RWPE2 (cell line): ENCODE data around the gene MAFB.

ENCODE experiments used
- ATAC-seq: fragments of 200-7000 bp; cut with Tn5 transposase; 3 replicates; pipeline ENCODE4 v1.9.1; 2021; ENCODE audit warnings: low read depth
- DNase-seq: peaks from one replicate; pipeline ENCODE4 v3.0.0-alpha.2; 2020; ENCODE audit warnings: low spot score
- H3K27ac ChIP-seq: fragments of 450-650 bp; 2 replicates; pipeline ENCODE4 v1.5.1; 2017; ENCODE audit warnings: mild to moderate bottlenecking; ENCODE audit not compliant: poor library complexity, severe bottlenecking
- H3K27me3 ChIP-seq: fragments of 250-450 bp; sonication (Bioruptor Pico); 2 replicates; pipeline ENCODE4 v1.5.1; 2021; ENCODE audit warnings: mild to moderate bottlenecking, moderate library complexity; ENCODE audit not compliant: insufficient read depth, poor library complexity, severe bottlenecking
- H3K36me3 ChIP-seq: fragments of 250-450 bp; sonication (Bioruptor Pico); 2 replicates; pipeline ENCODE4 v1.5.1; 2020; ENCODE audit warnings: low read depth, mild to moderate bottlenecking, moderate library complexity
- H3K4me1 ChIP-seq: fragments of 250-450 bp; sonication (Bioruptor Pico); 2 replicates; pipeline ENCODE4 v1.5.1; 2021; ENCODE audit warnings: mild to moderate bottlenecking, moderate library complexity; ENCODE audit not compliant: insufficient read depth, poor library complexity, severe bottlenecking
- H3K4me3 ChIP-seq: fragments of 250-450 bp; sonication (Bioruptor Pico); 2 replicates; pipeline ENCODE4 v1.5.1; 2021; ENCODE audit warnings: mild to moderate bottlenecking, moderate library complexity; ENCODE audit not compliant: severe bottlenecking
- H3K9me3 ChIP-seq: fragments of 250-450 bp; sonication (Bioruptor Pico); 2 replicates; pipeline ENCODE4 v1.5.1; 2021; ENCODE audit warnings: mild to moderate bottlenecking, moderate library complexity; ENCODE audit not compliant: severe bottlenecking
- CTCF ChIP-seq: fragments of 450-650 bp; IDR thresholded peaks from one replicate; pipeline ENCODE4 v1.5.1; 2017; ENCODE audit warnings: mild to moderate bottlenecking, moderate library complexity; ENCODE audit not compliant: poor library complexity, severe bottlenecking

Gene MAFB

GRCh38 chr20:40690836-40691565, 2.0 kb upstream of the MAFB start:
- ATAC-seq (no peak), DNase-seq (peak; percentile 78)
- Histone ChIP-seq H3K4me1 (no peaks in the 10 kb centered on the region), H3K27ac (no peak overlapping the region), H3K36me3 (no peaks in the 10 kb centered on the region), H3K9me3 (no peaks in the 10 kb centered on the region), H3K4me3 (no peak overlapping the region), H3K27me3 (peaks cover 38% of the 10 kb centered on the region)
- TF ChIP-seq CTCF = no peak

GRCh38 chr20:40689943-40690835, 1.2 kb upstream of the MAFB start:
- H3K36me3 ChIP-seq = no peaks in the 10 kb centered on the region
- H3K27me3 ChIP-seq = peaks cover 42% of the 10 kb centered on the region
- no peaks in the 10 kb centered on the region for H3K9me3 ChIP-seq
- peak overlapping the region; percentile 15 for H3K27ac ChIP-seq
- peak; percentile 100 for TF ChIP-seq CTCF
- peak; percentile 58 for ATAC-seq
- peak; percentile 98 for DNase-seq
- H3K4me1 ChIP-seq = no peaks in the 10 kb centered on the region
- H3K4me3 ChIP-seq = peak overlapping the region; percentile 32

- H3K4me1 ChIP-seq = no peaks in the 10 kb centered on the region
- H3K36me3 ChIP-seq = no peaks in the 10 kb centered on the region
- peak; percentile 79 for DNase-seq
- H3K27ac ChIP-seq = no peak overlapping the region
- TF ChIP-seq CTCF = no peak
- ATAC-seq = peak; percentile 6; the same call in 2 of the 3 replicates
- H3K27me3 ChIP-seq = peaks cover 56% of the 10 kb centered on the region
- no peaks in the 10 kb centered on the region for H3K9me3 ChIP-seq
- peak overlapping the region; percentile 32 for H3K4me3 ChIP-seq
Measured at GRCh38 chr20:40688129-40689099, 622 bp downstream of the MAFB start.

GRCh38 chr20:40687384-40688128, 1.5 kb downstream of the MAFB start:
- TF ChIP-seq CTCF = peak; percentile 42
- Histone ChIP-seq H3K4me1 (no peaks in the 10 kb centered on the region), H3K27ac (no peak overlapping the region), H3K27me3 (peaks cover 56% of the 10 kb centered on the region), H3K36me3 (no peaks in the 10 kb centered on the region), H3K9me3 (no peaks in the 10 kb centered on the region), H3K4me3 (peak overlapping the region; percentile 32)
- ATAC-seq (peak; percentile 26), DNase-seq (peak; percentile 89)
